Muscle layer of colon (tissue), 2 donors: ENCODE data around the gene EFNA5.

Source experiments
- H3K27ac ChIP-seq: one replicate; pipeline ENCODE4 v1.7.0; 2013; ENCODE audit warnings: low read depth, mild to moderate bottlenecking, low read length, moderate library complexity
- H3K27me3 ChIP-seq, 2 donors: one replicate each; pipeline ENCODE4 v1.7.0; 2013; ENCODE audit warnings: low read length in 2 of 2, mild to moderate bottlenecking in 2 of 2; ENCODE audit not compliant: insufficient read depth in 2 of 2, control insufficient read depth in 1 of 2
- H3K36me3 ChIP-seq: one replicate; pipeline ENCODE4 v1.7.0; 2013; ENCODE audit warnings: mild to moderate bottlenecking, low read length; ENCODE audit not compliant: insufficient read depth
- H3K4me1 ChIP-seq: one replicate; pipeline ENCODE4 v1.7.0; 2013; ENCODE audit warnings: mild to moderate bottlenecking, low read length; ENCODE audit not compliant: insufficient read depth
- H3K4me3 ChIP-seq, 2 donors: one replicate each; pipeline ENCODE4 v1.7.0; 2013; ENCODE audit warnings: low read length in 2 of 2, low read depth in 1 of 2, mild to moderate bottlenecking in 1 of 2, moderate library complexity in 1 of 2
- H3K9ac ChIP-seq: one replicate; pipeline ENCODE4 v1.7.0; 2013; ENCODE audit warnings: low read length
- H3K9me3 ChIP-seq: one replicate; pipeline ENCODE4 v1.7.0; 2013; ENCODE audit warnings: mild to moderate bottlenecking, low read length
- donor health status: abdominal sarcoma.
- donor health status: Adenocarcinoma of cecum.

The EFNA5 gene

DNA sequence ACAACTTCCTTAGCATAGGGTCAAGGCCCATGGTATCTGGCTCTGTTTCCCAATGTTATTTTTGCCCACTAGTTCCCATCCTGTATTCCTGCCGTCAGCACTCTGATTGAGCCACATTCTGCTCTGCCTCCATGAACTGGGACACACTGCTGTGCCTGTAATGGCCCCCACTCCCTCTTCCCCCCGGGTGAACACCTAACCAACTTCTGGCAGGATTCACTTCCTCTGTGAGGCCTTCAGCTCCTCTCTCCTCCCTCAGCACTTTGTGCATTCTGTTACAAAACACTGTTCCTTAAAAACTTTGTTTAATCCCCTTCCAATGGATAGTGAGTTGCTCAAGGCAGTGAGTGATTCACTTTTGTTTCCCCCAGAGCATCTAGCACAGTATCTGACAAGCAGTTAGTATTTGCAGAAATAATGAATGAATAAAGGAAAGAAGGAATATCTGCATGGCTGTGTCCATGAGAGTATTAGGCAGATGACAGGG is 183.6 kb downstream of the EFNA5 start:
- no peaks in the 10 kb centered on the region for H3K4me1 ChIP-seq
- H3K27ac ChIP-seq: no peak overlapping the region

GRCh38 chr5:107486489-107486888 is 184.2 kb downstream of the EFNA5 start:
- H3K4me3 ChIP-seq: no peak overlapping the region
- H3K4me1 ChIP-seq: no peaks in the 10 kb centered on the region
- H3K27ac ChIP-seq: no peak overlapping the region
- H3K36me3 ChIP-seq: no peaks in the 10 kb centered on the region
- H3K9me3 ChIP-seq: no peaks in the 10 kb centered on the region
- H3K9ac ChIP-seq: no peak overlapping the region
- H3K27me3 ChIP-seq: no peaks in the 10 kb centered on the region

More for the DNA sequence above, 183.6 kb downstream of the EFNA5 start:
- H3K36me3 ChIP-seq: no peaks in the 10 kb centered on the region
- no peaks in the 10 kb centered on the region for H3K9me3 ChIP-seq
- no peaks in the 10 kb centered on the region for H3K27me3 ChIP-seq
- H3K4me3 ChIP-seq: no peak overlapping the region
- no peak overlapping the region for H3K9ac ChIP-seq

- Histone ChIP-seq H3K36me3 (no peaks in the 10 kb centered on the region), H3K27me3 (no peaks in the 10 kb centered on the region), H3K4me1 (no peaks in the 10 kb centered on the region), H3K27ac (no peak overlapping the region), H3K4me3 (no peak overlapping the region), H3K9ac (no peak overlapping the region), H3K9me3 (no peaks in the 10 kb centered on the region)
These were observed 185.6 kb downstream of the EFNA5 start for GRCh38 chr5:107485184-107485583.

DNA sequence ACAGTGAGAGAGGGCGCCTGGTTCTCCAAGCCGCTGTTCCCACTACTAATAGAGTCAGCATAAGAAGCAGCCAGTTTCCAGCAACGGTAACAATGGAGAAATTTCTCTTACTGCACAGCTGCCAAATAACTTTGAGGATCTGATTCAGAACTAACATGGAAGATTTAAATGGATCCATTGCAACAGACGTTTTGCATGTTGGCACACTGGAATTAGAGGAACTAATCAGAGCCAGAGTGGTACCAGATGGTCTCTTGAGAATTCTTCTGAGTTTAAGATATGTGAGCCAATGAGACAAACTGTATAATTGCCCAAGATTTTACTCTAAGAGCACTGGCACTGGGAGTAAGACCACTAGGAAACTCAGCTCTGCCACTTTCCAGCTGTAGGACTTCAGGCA is 186.5 kb downstream of the EFNA5 start:
- no peak overlapping the region for H3K4me3 ChIP-seq
- no peaks in the 10 kb centered on the region for H3K9me3 ChIP-seq
- no peaks in the 10 kb centered on the region for H3K36me3 ChIP-seq
- no peaks in the 10 kb centered on the region for H3K27me3 ChIP-seq
- no peak overlapping the region for H3K27ac ChIP-seq
- H3K4me1 ChIP-seq: no peaks in the 10 kb centered on the region
- H3K9ac ChIP-seq: no peak overlapping the region

DNA sequence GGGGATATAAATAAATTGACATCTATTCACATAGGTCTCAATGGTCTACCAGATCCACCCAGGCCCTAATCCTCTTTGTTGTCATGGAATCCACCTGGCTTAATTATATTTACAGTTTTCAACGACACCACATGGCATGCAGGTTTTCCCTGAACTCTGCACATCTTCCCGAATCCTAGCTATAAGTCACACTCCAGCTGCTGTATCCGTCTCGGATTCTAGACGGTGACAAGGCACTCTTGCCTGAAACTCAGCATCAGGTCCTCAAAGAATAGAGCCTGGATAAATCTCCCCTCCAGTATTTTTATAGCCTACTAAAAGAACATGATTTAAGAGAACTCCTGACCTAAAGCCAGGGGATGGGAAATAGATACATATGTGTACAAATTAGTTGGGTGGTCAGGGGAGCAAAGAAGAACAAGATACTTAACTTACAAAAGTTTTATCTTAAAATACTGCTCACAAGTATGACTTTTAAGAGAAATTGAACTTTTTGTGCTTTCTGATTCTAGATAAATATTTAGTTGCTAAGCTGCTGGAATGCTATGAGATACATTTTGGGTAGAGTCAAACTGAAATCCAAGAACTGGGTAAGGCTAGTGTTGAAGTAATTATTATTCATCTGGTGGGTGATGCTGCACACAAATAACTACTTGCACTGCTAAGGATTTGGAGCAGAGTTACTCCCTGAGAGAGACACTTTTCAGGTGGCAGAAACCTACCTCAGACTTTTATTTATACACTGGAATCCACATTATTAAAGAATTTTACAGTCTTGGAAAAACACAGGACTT is 187.3 kb downstream of the EFNA5 start:
- Histone ChIP-seq H3K27ac (no peak overlapping the region), H3K4me3 (no peak overlapping the region), H3K27me3 (no peaks in the 10 kb centered on the region), H3K9me3 (no peaks in the 10 kb centered on the region), H3K36me3 (no peaks in the 10 kb centered on the region), H3K4me1 (no peaks in the 10 kb centered on the region), H3K9ac (no peak overlapping the region)

GRCh38 chr5:107478068-107478641 is 192.6 kb downstream of the EFNA5 start:
- Histone ChIP-seq H3K27me3 (no peaks in the 10 kb centered on the region), H3K4me1 (peaks cover 4% of the 10 kb centered on the region), H3K4me3 (no peak overlapping the region), H3K27ac (no peak overlapping the region), H3K9me3 (no peaks in the 10 kb centered on the region), H3K36me3 (no peaks in the 10 kb centered on the region), H3K9ac (no peak overlapping the region)

- Histone ChIP-seq H3K4me1 (peaks cover 4% of the 10 kb centered on the region), H3K4me3 (no peak overlapping the region), H3K9me3 (no peaks in the 10 kb centered on the region), H3K27ac (no peak overlapping the region), H3K36me3 (no peaks in the 10 kb centered on the region), H3K27me3 (no peaks in the 10 kb centered on the region), H3K9ac (no peak overlapping the region)
These were observed 193.2 kb downstream of the EFNA5 start for GRCh38 chr5:107477492-107477891.

GRCh38 chr5:107476783-107477182 is 194.0 kb downstream of the EFNA5 start:
- Histone ChIP-seq H3K4me3 (no peak overlapping the region), H3K4me1 (peaks cover 4% of the 10 kb centered on the region), H3K36me3 (no peaks in the 10 kb centered on the region), H3K27me3 (no peaks in the 10 kb centered on the region), H3K9ac (no peak overlapping the region), H3K9me3 (no peaks in the 10 kb centered on the region), H3K27ac (no peak overlapping the region)

DNA sequence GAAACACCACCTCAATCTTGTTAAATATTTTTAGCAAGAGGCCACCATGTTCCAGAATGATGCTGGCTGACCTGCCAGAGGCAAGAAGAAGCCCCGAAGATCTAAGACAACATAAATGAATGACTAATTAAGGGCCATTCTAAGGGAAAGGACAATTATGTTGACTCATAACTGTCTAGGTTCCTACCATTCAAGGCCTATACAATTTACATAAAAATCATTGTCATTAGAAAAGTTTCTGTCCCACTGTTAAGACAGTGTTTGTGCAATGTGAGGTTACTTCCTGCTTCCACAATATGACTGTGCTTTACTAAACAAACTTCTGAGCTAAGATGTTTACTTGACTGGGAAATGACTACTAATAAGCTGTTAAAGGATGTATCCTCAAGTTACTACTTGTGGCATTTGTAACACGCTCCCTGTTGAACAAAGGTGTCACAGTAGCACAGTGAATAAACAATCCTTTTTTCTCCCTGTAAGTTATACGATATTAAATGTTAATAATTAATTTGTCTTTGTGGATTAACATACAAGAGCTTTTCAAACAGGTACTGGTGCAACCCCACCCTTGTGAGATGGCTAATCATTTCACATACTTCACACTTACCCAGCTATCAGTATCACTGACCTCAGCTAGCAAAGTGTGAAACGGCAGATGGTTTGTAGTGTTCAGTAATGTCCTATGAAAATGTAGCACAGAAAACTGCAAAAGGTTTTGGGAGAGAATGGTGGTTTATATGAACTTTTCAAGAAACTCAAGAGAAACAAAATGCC is 195.8 kb downstream of the EFNA5 start:
- peaks cover 4% of the 10 kb centered on the region for H3K4me1 ChIP-seq
- H3K27ac ChIP-seq: no peak overlapping the region
- no peak overlapping the region for H3K9ac ChIP-seq
- no peaks in the 10 kb centered on the region for H3K27me3 ChIP-seq
- H3K36me3 ChIP-seq: no peaks in the 10 kb centered on the region
- no peaks in the 10 kb centered on the region for H3K9me3 ChIP-seq
- H3K4me3 ChIP-seq: no peak overlapping the region

DNA sequence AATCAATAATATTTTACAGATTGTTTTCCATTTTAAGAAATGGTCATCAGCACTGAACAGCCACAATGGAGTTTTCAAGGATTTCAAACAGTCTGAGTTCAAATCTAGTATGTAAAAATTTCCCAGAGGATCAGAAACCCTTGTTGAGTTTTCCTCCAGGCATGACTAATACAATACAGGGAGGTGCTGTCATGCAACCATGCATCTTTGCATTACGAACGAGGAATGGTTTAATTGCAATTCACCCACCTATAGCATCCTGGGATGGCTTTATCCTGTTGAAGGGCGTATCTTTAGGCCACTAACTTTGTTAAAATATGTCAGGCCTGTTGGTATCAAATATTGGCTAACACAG is 196.4 kb downstream of the EFNA5 start:
- H3K36me3 ChIP-seq: no peaks in the 10 kb centered on the region
- H3K4me1 ChIP-seq: peaks cover 4% of the 10 kb centered on the region
- H3K9me3 ChIP-seq: no peaks in the 10 kb centered on the region
- H3K27ac ChIP-seq: no peak overlapping the region
- no peak overlapping the region for H3K4me3 ChIP-seq
- no peak overlapping the region for H3K9ac ChIP-seq
- no peaks in the 10 kb centered on the region for H3K27me3 ChIP-seq

DNA sequence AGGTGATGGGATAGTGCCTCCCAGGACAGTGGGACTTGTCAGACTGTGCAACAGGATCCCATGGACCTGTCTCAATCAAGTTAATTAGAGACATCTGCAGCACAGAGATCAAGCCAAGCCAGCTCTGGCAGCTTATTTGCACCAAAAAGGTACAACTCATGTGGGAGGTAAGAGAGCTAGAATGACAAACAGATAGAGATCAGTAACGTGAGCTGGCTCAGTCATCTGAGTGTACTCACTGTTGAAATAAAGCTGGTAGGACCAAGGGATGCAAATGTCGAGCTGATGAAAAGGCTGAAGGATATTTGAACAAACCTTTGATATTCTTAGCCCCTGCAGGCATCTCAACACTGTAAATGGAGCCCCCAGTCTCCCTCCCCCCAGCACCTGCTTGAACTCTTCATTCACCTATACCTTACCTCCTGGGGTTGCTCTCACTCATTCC is 198.1 kb downstream of the EFNA5 start:
- H3K9me3 ChIP-seq: no peaks in the 10 kb centered on the region
- H3K36me3 ChIP-seq: no peaks in the 10 kb centered on the region
- H3K27ac ChIP-seq: no peak overlapping the region
- H3K9ac ChIP-seq: no peak overlapping the region
- no peak overlapping the region for H3K4me3 ChIP-seq
- H3K27me3 ChIP-seq: no peaks in the 10 kb centered on the region
- peaks cover 4% of the 10 kb centered on the region for H3K4me1 ChIP-seq
